NCI-H2107 treated with DMSO at 0.1 percent for 48 hours (cell line): Measurements from ENCODE around the gene PRAC2.

Experiments used
- DNase-seq: peaks from one replicate; lab custom pipeline; 2025; ENCODE audit not compliant: unreplicated experiment; lab: John Stamatoyannopoulos, UW

The PRAC2 gene

DNA sequence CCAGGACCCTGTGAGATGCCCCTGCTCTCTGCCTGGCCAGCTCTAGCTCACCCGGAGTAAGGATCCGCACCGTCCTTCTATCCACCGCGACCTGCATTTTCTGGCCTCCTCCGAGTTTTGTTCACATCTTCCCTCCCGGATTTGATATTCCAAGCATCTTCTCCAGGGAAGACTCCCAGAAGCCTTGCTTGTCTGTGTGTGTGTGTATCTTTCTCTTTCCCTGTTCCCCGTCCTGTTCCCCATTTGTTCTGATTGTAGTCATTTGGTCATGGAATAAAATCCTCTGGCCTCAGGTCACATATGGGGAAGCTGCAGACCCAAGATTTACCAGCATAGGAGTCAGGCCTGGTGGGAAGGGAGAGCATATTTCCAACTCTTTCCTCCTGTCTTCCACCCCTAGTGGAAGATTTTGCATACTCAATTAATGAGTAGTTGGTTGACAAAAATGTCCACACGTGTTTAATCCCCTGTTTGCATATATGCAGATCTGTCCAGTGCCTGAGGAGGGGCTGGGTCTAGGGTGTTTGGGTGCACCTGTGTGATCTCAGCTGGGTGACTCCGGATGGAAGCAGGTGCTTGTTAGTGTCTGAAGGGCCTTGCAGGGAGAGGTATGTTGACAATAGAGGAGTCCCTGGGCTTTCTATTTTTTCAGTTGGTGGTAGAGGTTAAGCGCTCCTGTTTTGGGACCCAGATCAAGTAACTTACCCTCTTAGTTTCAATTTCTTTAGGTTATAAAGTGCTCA is 2.5 kb upstream of the PRAC2 start:
- DNase-seq = no peak

- DNase-seq = no peak
Observed at GRCh38 chr17:48721009-48721402, 2.0 kb upstream of the PRAC2 start.

DNA sequence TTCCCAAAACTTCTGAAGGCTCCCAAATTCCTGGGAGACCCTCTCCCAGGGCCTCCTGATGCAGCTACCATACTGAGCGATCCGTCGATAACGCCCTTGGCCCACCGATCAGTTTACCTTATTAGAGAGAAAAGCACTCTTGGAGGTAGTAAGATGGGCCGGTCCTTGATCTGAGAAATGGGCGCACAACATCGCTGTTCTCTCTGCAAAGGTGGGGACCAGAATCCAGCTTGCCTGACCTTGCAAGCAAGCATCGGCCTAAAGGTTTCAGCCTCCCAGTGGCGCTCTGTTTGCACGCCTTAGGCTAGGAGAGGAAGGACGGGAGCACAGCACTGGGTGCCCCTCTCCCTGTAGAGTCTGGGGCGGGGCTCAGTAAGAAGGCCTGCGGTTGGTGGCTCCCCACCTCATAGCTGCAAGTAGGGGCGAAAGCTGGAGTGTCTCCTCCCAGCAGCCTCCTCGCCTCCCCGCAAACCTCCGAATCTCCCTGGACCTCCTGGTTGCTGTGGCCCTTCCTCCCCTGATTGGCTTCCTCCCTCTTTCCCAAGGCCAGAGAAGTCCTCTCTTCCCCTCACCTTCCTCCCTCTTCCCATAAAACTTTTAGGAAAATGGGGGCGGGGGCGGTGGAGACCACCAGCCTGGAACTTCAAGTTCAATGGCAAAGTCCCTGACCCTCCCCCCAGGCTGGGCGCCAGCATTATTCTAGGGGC is 631 bp upstream of the PRAC2 start, which contains the start of gene PRAC1:
PRAC1 (minus strand) TSS at position 318 of the 707 bp plus-strand sequence; CDS start at position 192, 126 bp downstream.
- DNase-seq = no peak

GRCh38 chr17:48723423-48724250 is 652 bp downstream of the PRAC2 start:
- DNase-seq = no peak

DNA sequence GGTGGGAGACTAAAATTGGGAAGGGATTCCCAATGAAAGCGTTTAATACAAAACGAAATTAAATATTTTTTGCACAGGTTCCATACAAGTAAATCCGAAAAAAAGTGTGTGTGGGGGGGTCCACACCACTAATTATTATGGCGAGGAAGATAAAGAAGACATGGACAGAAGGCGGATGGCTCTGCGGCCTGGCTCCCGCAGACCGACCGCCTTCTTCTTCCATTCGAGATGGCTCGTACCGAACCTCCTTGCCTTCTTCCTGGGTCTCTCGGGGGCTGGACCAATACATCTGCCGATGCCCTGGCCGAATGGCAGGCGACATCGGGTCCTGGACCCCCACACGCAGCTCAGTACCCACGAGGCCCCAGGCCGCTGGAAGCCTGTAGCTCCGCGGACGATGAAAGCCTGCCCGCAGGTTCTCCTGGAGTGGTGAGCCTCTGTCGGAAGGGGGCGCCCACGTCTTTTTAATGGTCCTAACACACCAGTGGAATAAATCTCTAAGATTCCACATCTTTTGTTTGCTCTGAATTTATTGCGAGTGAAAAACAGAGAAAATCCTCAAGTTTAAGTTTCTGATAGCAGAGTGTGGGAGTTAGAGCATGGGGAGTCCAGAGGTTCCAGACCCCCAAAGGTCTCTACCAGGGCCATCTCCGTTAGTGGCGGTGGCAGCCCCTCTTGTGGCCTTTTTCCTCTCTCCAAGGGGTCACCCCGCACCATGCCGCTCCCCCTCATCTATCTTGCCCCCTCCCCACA is 1.4 kb downstream of the PRAC2 start:
- DNase-seq = peak; percentile 53

GRCh38 chr17:48725004-48725287 is 2.0 kb downstream of the PRAC2 start:
- no peak for DNase-seq

DNA sequence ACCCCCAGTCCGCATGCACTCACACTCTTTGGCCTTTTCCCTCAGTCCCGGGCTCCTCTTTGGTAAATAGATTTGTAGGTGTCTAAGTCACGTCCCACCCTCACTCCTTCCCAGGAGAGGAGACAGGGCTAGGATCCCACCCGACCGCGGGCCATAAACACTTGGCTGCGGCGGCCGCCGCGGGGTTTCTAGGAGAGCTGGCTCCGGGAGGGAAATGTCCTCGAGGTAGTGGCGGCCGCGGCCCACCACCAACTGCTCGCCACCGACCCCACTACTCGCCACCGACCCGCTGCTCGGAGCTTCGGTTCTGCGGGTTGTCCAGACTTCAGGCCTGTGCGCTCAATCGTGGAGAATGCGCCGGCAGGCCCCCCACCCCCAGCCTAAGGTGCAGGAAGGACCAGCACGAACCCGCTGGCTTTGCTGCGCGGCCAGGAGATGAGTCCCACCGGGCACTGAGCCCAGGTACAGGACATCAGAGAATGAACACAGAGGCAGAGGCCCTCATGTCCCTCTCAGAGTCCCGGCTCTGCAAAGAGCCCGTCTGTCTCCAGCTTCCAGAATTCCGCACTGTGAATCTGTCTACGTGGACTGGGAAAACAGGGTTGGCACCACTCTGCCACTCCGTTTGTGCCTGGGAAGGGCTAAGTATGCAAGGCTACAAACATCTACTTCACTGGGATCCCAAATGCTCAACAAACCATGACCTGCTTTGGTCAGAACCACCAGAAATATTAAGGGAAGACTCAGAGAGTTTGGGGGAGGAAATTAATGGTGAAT is 2.5 kb downstream of the PRAC2 start:
- DNase-seq = no peak

- no peak for DNase-seq
Observed at GRCh38 chr17:48726114-48726915, 3.3 kb downstream of the PRAC2 start.

- DNase-seq = no peak
Observed at GRCh38 chr17:48726916-48727286, 3.9 kb downstream of the PRAC2 start.

- DNase-seq = no peak
Observed at GRCh38 chr17:48727415-48728175, 4.6 kb downstream of the PRAC2 start.

DNA sequence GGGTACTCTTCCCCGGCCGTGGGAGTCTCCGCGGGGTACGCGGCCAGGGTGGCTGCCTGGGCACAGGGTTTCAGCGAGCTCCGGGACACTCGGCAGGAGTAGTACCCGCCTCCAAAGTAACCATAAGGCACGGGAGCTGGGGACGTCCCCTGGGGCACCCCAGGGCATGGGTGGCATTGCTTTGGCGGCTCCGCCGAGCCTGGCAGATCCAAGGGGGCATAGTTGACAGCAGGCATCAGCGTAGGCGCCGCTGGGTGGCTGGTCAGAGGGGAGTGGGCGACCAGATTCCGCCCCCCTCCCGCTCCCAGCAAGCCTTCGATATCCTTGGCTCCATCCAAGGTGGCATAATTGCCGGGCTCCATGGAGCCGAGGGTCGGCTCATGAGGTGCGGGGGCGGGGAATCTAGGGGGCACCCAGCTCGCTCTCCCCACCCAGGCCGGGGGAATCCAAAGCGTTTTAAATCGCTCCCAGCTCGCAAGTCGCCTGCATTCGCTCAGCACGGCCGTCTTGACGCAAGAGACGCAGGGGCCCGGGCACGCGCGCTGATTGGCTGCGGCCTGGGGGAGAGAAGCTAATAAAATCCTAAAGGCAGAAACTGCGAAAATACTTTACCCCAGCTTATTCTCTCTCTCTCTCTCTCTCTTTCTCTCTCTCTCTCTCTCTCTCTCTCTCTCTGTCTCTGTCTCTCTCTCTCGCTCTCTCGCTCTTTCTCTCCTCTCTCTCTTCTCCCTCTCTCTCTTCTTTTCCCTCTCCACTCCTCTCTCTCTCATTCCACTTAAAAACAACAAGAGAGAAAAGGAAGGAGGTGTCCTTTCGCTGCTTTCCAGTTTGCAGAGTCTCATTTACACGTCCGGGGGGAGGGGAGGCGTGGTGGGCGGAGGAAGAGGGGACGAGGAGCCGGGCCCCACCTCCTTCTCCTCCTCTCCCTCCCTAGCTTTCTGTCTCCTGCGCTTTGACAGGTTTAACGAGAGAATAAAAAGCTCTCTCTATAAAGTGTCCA is 5.5 kb downstream of the PRAC2 start, which contains the start of gene HOXB13:
HOXB13 (minus strand) TSS at position 519 of the 1,000 bp plus-strand sequence; CDS start at position 362, 157 bp downstream.
- DNase-seq = no peak

DNA sequence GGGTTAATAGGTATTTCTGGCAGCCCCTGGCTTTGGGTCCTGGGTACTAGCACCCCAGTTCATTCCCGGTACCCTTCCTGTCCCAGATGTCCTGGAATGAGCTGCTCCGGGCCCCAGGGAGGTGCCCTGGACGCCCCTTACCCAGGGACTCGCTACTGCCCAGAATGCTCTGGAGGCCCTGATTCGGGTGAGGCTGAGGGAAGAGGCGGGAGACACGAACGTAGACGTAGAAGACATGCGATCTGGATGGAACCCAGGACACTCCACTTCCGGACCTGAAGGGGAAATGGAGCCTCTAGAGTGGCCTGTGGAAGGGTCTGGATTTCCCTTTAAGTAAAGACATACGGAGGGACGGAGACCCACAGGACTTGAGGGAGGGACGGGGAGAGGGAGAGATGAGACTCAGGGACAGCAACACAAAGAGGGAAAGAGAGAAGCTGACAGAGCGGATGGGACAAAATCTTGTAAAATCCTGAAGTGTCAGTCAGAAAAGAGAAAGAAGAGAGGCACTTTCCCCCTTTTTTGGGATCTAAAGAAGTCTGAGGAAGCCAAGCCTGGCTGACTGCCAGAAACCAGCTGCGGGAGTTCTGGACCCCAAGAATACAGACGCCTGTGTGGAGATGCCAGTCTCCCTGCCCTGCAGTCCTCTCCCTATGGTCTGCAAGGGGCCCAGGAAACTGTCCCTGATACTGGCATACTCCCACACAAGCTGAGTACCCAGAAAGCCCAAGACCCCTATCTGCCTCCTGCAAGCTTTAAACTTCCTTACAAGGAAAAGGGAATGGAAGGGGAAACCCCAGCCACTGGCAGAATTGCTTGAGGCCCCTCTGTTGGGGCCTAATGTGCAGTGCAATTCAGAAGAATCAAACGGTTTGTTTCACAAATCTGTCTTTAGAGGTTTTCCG is 6.6 kb downstream of the PRAC2 start:
- DNase-seq = no peak

DNA sequence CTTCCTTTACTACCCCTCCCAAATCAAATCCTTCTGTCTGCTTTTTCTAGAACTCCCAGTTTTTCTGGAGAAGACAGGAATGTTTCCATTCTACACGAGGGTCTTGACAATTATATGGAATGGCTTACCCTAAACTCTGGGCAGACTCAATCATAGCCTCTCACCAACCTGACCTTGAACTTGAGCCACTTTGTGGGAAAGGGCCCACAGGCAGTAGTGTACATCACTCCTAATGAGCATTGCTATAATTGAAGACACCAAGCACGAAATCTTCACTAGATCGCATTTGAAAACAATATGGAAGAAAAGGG is 7.2 kb downstream of the PRAC2 start:
- DNase-seq = no peak

GRCh38 chr17:48731355-48731754 is 8.4 kb downstream of the PRAC2 start:
- DNase-seq = no peak

- no peak for DNase-seq
Observed at GRCh38 chr17:48732688-48733629, 10.0 kb downstream of the PRAC2 start.
